GM19025 (cell line): ENCODE results near the gene NGF.
"Not testable (repeated sequence)": the region's sequence is repeated elsewhere in the genome, so short reads cannot be mapped to it uniquely, and the experiment has no call there.

ENCODE experiments used
- ATAC-seq: cut with Tn5 transposase; IDR thresholded peaks from one replicate; pipeline ENCODE4 v1.9.1; 2021; ENCODE audit warnings: mild to moderate bottlenecking, low read depth, moderate library complexity; ENCODE audit not compliant: unreplicated experiment

The NGF gene

DNA sequence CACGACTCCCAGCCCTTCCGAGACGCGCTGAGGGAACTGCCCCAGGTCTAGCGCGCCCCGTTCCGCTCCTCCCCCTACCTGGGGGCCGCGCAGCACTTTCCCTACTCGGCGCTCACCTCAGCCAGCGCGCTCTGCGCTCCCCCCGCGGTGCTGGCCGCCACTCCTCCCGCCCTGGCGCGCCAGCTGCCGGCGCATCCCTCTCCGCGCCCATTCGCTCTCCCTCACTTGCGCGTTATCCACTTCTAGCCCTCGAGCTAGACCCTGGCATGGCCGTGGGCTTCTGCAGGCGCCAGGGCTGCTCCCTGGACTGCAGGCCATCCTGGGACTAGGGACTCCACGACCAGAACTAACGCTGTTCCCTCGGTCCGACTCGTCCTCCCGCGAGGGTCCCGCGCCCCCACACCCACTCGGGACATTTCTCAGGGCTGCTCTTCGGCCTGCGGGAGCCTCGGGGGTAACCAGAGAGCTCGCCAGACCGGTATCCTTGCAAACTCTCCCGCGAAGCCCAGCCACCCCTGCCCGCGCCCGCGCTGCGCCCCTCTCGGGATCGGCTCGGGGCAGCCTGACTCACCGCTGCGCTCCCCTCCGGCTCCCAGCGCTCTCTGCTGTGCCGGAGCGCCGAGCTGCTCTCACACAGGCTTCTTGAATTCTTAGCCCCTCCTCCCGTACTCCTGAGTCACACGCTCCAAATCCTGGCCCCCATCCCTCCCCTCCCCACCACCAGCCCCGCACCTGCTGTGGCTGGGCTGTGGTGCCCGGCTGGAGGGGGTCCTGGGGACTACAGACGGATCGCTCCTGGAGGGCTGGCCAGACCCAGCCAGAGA lies at the start of gene NGF:
Gene NGF, minus strand, starts transcription at position 617 of the 824 bp plus-strand sequence. CDS start 51,454 bp downstream, outside the sequence.
- no peak for ATAC-seq

DNA sequence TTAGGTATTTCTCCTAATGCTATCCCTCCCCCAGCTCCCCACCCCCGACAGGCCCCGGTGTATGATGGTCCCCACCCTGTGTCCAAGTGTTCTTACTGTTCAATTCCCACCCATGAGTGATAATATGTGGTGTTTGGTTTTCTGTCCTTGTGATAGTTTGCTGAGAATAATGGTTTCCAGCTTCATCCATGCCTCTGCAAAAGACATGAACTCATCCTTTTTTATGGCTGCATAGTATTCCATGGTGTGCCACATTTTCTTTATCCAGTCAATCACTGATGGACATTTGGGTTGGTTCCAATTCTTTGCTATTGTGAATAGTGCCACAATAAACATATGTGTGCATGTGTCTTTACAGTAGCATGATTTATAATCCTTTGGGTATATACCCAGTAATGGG lies 45.4 kb upstream of the NGF start:
- ATAC-seq = not testable (repeated sequence)

- ATAC-seq = no peak
Measured at GRCh38 chr1:115379943-115380342, 41.9 kb upstream of the NGF start.

DNA sequence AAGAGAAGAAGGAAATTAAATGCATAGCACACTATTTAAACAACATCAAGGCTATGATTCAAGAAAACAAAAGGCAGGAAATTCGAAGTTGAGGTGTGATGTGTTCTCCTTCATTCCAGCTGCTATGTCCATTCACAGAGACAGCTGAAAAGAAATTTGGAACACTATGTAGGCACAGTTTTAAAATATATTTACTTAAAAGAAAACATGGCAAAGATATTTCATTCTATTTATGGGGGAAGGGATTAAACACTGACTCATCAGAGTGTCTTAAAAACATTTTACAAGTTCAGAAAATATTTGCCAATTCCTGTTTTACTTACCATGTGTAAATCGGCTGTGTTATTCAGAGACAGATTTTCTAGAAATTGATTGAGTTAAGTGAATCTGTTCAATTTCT lies 39.4 kb upstream of the NGF start:
- no peak for ATAC-seq

GRCh38 chr1:115374598-115374997 lies 36.5 kb upstream of the NGF start:
- no peak for ATAC-seq

DNA sequence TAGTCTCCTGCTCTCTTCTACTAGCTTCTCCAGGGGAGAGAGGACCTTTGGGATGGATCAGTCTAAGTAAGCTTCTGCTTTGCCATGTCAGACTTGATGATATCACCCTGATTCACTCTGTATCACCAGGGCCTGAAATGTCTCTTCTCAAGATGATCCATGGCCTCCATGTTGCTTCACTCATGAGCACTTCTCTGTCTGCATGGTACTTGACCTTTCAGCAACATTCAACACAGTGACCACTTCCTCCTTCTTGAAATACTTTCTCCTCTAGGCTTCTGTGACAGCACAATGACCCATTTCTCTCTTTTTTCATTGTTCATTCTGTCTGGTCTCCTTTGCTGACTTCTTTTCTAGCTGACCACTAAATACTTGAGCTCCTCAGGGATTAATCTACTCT lies 35.3 kb upstream of the NGF start:
- ATAC-seq = no peak

DNA sequence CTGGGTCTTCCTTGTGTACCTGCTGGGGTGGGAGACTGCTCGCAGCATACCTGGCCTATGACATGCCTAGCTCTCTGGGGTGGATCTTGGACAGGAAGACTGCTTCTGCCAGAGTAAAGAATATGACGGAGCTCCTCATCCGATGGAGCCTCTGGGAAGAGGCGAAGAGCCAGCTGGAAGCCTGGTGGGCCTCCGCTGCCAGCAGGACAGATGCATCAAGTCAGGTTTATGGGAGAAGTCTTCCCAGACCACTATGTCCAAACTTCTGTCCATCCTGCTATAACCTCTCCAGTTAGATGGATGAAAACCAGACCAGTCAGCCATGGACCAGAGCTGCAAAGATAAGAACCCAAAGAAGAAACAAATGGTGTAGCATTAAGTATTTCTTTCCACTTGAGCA lies 27.7 kb upstream of the NGF start:
- ATAC-seq = no peak

GRCh38 chr1:115364780-115365155 lies 26.7 kb upstream of the NGF start:
- no peak for ATAC-seq

- no peak for ATAC-seq
Measured at GRCh38 chr1:115364046-115364779, 26.2 kb upstream of the NGF start.

DNA sequence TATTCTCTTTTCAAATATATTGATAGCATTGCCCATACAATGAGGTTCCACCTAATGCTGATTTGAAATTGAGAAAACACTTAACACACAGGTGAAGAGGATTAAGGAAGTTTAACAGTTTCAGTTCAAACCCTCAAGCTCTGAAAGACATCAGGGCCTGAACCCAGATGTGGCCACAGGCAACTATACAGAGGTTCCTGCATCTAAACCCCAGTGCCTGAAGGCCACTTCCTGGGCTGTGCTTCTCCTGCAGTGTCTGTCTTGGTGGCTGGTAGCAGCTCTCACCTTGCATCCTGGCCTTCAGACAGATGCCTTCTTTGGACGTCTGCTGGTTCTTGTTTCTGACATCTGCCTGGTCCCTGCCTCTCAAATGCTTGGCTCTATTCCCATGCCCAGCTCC lies 25.1 kb upstream of the NGF start:
- ATAC-seq = no peak

- ATAC-seq = not testable (repeated sequence)
Measured at GRCh38 chr1:115360505-115361129, 22.6 kb upstream of the NGF start.

DNA sequence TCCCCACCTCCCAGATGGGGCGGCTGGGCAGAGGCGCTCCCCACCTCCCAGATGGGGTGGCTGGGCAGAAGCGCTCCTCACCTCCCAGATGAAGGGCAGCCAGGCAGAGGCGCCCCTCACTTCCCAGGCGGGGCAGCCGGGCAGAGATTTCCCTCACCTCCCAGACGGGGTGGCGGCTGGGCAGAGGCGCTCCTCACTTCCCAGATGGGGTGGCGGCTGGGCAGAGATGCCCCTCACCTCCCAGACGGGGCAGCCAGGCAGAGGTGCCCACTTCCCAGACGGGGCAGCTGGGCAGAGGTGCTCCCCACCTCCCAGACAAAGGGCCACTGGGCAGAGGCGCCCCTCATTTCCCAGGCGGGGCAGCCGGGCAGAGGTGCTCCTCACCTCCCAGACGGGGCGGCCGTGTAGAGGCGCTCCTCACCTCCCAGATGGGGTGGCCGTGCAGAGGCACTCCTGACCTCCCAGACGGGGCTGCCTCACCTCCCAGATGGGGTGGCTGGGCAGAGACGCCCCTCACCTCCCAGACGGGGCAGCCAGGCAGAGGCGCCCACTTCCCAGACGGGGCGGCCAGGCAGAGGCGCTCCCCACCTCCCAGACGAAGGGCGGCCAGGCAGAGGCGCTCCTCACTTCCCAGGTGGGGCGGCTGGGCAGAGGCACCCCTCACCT lies 21.9 kb upstream of the NGF start:
- not testable (repeated sequence) for ATAC-seq

GRCh38 chr1:115356356-115356755 lies 18.3 kb upstream of the NGF start:
- ATAC-seq = no peak

- ATAC-seq = no peak
Measured at GRCh38 chr1:115355069-115355468, 17.0 kb upstream of the NGF start.

GRCh38 chr1:115351143-115351542 lies 13.1 kb upstream of the NGF start:
- ATAC-seq = no peak

- ATAC-seq = no peak
Measured at GRCh38 chr1:115348636-115349035, 10.6 kb upstream of the NGF start.

DNA sequence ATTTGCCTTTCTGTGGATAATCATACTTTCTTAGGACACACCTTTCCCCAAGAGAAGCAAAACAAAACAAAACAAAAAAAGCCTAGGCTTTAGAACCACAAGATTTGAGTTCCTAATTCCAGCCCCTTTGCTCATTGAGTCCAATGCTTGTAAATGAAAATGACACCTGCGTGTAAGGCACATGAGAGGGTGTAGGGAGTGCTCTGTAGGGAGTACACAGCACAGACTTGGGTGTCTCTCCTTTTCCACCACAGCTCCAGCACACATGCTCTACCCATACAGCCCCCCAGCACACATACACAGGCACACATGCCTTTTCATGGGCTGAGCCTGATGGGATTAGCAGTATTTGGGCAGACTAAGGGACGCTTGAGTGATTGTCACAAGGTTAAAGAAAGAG lies 9.2 kb upstream of the NGF start:
- no peak for ATAC-seq

GRCh38 chr1:115343200-115343737 lies 5.2 kb upstream of the NGF start:
- no peak for ATAC-seq

DNA sequence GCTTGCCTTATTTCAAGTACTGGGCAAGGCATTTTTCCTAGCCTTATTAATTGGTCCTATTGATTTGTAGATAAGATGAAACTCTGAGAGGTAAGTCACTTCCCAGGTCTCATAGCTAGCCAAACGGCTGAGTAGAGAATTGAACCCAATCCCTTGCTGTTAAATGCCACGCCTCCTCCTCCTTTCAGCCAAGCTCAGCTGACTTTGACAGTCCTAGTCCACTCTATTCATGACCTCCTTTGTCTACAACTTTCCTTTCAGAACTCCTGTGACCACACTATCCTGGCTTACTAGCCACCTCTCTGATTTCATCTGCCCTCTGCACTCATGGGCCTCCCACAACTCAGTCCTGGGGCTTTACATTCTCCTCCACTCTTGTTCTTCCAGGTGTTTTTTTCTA lies 3.9 kb upstream of the NGF start:
- ATAC-seq = no peak

GRCh38 chr1:115340879-115341278 lies 2.8 kb upstream of the NGF start:
- ATAC-seq = no peak

DNA sequence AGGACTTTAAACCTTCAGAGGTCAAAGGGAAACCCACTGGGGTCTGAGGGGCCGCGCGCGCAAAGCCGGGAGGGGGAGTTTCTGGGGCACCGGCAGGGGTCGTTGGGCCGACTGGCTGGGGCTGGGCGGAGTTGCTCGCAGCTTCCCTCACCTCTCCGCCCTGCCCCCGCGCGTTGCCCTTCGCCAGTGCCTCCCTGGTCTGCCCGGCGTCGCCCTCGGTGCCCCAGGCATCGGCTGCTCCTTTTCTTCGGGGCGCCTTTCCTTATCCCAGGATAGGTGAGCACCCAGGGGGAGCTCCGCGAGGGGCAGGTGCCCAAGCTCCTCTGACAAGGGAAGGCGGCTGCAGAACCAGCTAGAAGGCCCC lies 390 bp upstream of the NGF start:
- ATAC-seq = no peak
